Measurements from ENCODE around the gene PTGES3L.
"Not testable (repeated sequence)": the region's sequence is repeated elsewhere in the genome, so short reads cannot be mapped to it uniquely, and the experiment has no call there.

PTGES3L gene

GRCh38 chr17:43011728-43012472 is 32.0 kb upstream of the PTGES3L start:
- no peaks in the 10 kb centered on the region for H3K9me3 ChIP-seq (ENCODE audit: control insufficient read depth in 1 of 2, low read length in 2 of 2)
- no peak overlapping the region for H3K4me3 ChIP-seq (ENCODE audit: low read depth in 1 of 2, low read length in 2 of 2)
- peaks cover 5 to 31% of the 10 kb centered on the region in 2 donors for H3K4me1 ChIP-seq (ENCODE audit: control insufficient read depth in 1 of 2, insufficient read depth in 2 of 2, low read length in 2 of 2)
- H3K27me3 ChIP-seq (ENCODE audit: low read depth, low read length), result no peaks in the 10 kb centered on the region
- peaks cover 18 to 44% of the 10 kb centered on the region in 2 donors for H3K36me3 ChIP-seq (ENCODE audit: control insufficient read depth in 1 of 2, insufficient read depth in 2 of 2, low read length in 2 of 2)
- no peak overlapping the region for H3K27ac ChIP-seq (ENCODE audit: low read length)

GRCh38 chr17:43010667-43011308 is 30.9 kb upstream of the PTGES3L start:
- Histone ChIP-seq H3K4me1 (ENCODE audit: control insufficient read depth in 1 of 2, insufficient read depth in 2 of 2, low read length in 2 of 2) (peaks cover 5 to 28% of the 10 kb centered on the region in 2 donors), H3K36me3 (ENCODE audit: control insufficient read depth in 1 of 2, insufficient read depth in 2 of 2, low read length in 2 of 2) (peaks cover 14 to 33% of the 10 kb centered on the region in 2 donors), H3K27ac (ENCODE audit: low read length) (peak overlapping the region; percentile 39), H3K27me3 (ENCODE audit: low read depth, low read length) (no peaks in the 10 kb centered on the region), H3K4me3 (ENCODE audit: low read depth in 1 of 2, low read length in 2 of 2) (no peak overlapping the region), H3K9me3 (ENCODE audit: control insufficient read depth in 1 of 2, low read length in 2 of 2) (no peaks in the 10 kb centered on the region)

GRCh38 chr17:43006639-43007551 is 27.0 kb upstream of the PTGES3L start, which contains the start of gene IFI35:
IFI35 (plus strand) TSS chr17:43006784; CDS start chr17:43006948, 164 bp downstream.
- no peaks in the 10 kb centered on the region for H3K27me3 ChIP-seq (ENCODE audit: low read depth, low read length)
- H3K4me3 ChIP-seq (ENCODE audit: low read depth in 1 of 2, low read length in 2 of 2), result peak within 1 kb of the TSS; percentile 80 to 97
- H3K4me1 ChIP-seq (ENCODE audit: control insufficient read depth in 1 of 2, insufficient read depth in 2 of 2, low read length in 2 of 2), result peaks cover 0 to 4% of the 10 kb centered on the region in 2 donors
- H3K27ac ChIP-seq (ENCODE audit: low read length), result peak within 1 kb of the TSS; percentile 98
- no peaks in the 10 kb centered on the region for H3K9me3 ChIP-seq (ENCODE audit: control insufficient read depth in 1 of 2, low read length in 2 of 2)
- H3K36me3 ChIP-seq (ENCODE audit: control insufficient read depth in 1 of 2, insufficient read depth in 2 of 2, low read length in 2 of 2), result peaks cover 12 to 19% of the 10 kb centered on the region in 2 donors

GRCh38 chr17:43003542-43004172 is 23.8 kb upstream of the PTGES3L start:
- no peaks in the 10 kb centered on the region for H3K9me3 ChIP-seq (ENCODE audit: control insufficient read depth in 1 of 2, low read length in 2 of 2)
- H3K27ac ChIP-seq (ENCODE audit: low read length), result peak overlapping the region; percentile 23
- H3K36me3 ChIP-seq (ENCODE audit: control insufficient read depth in 1 of 2, insufficient read depth in 2 of 2, low read length in 2 of 2), result peaks cover 22 to 43% of the 10 kb centered on the region in 2 donors
- H3K4me1 ChIP-seq (ENCODE audit: control insufficient read depth in 1 of 2, insufficient read depth in 2 of 2, low read length in 2 of 2), result peaks cover 6 to 19% of the 10 kb centered on the region in 2 donors
- H3K27me3 ChIP-seq (ENCODE audit: low read depth, low read length), result no peaks in the 10 kb centered on the region
- no peak overlapping the region for H3K4me3 ChIP-seq (ENCODE audit: low read depth in 1 of 2, low read length in 2 of 2)

GRCh38 chr17:43000894-43001293 is 21.0 kb upstream of the PTGES3L start:
- H3K27me3 ChIP-seq (ENCODE audit: low read depth, low read length); H3K27ac ChIP-seq (ENCODE audit: low read length); H3K9me3 ChIP-seq (ENCODE audit: control insufficient read depth in 1 of 2, low read length in 2 of 2); H3K4me3 ChIP-seq (ENCODE audit: low read depth in 1 of 2, low read length in 2 of 2): not testable (repeated sequence)
- H3K4me1 ChIP-seq (ENCODE audit: control insufficient read depth in 1 of 2, insufficient read depth in 2 of 2, low read length in 2 of 2), result peaks cover 6 to 23% of the 10 kb centered on the region in 2 donors
- H3K36me3 ChIP-seq (ENCODE audit: control insufficient read depth in 1 of 2, insufficient read depth in 2 of 2, low read length in 2 of 2), result peaks cover 22 to 47% of the 10 kb centered on the region in 2 donors

GRCh38 chr17:42999003-42999525 is 19.2 kb upstream of the PTGES3L start:
- Histone ChIP-seq H3K4me1 (ENCODE audit: control insufficient read depth in 1 of 2, insufficient read depth in 2 of 2, low read length in 2 of 2) (peaks cover 6 to 23% of the 10 kb centered on the region in 2 donors), H3K4me3 (ENCODE audit: low read depth in 1 of 2, low read length in 2 of 2) (peak overlapping the region; percentile 87 to 96), H3K9me3 (ENCODE audit: control insufficient read depth in 1 of 2, low read length in 2 of 2) (no peaks in the 10 kb centered on the region), H3K27ac (ENCODE audit: low read length) (peak overlapping the region; percentile 98), H3K27me3 (ENCODE audit: low read depth, low read length) (no peaks in the 10 kb centered on the region), H3K36me3 (ENCODE audit: control insufficient read depth in 1 of 2, insufficient read depth in 2 of 2, low read length in 2 of 2) (peaks cover 22 to 48% of the 10 kb centered on the region in 2 donors)

GRCh38 chr17:42997984-42998938 is 18.4 kb upstream of the PTGES3L start, which contains the start of gene RPL27:
RPL27 (plus strand) TSS chr17:42998419; CDS start chr17:42998751, 332 bp downstream.
- Histone ChIP-seq H3K4me1 (ENCODE audit: control insufficient read depth in 1 of 2, insufficient read depth in 2 of 2, low read length in 2 of 2) (peaks cover 6 to 23% of the 10 kb centered on the region in 2 donors), H3K4me3 (ENCODE audit: low read depth in 1 of 2, low read length in 2 of 2) (peak within 1 kb of the TSS; percentile 87 to 96), H3K36me3 (ENCODE audit: control insufficient read depth in 1 of 2, insufficient read depth in 2 of 2, low read length in 2 of 2) (peaks cover 18 to 47% of the 10 kb centered on the region in 2 donors), H3K27me3 (ENCODE audit: low read depth, low read length) (no peaks in the 10 kb centered on the region), H3K9me3 (ENCODE audit: control insufficient read depth in 1 of 2, low read length in 2 of 2) (no peaks in the 10 kb centered on the region), H3K27ac (ENCODE audit: low read length) (peak within 1 kb of the TSS; percentile 98)

GRCh38 chr17:42997390-42997983 is 17.6 kb upstream of the PTGES3L start:
- H3K27me3 ChIP-seq (ENCODE audit: low read depth, low read length), result no peaks in the 10 kb centered on the region
- H3K4me1 ChIP-seq (ENCODE audit: control insufficient read depth in 1 of 2, insufficient read depth in 2 of 2, low read length in 2 of 2), result peaks cover 6 to 23% of the 10 kb centered on the region in 2 donors
- peak overlapping the region; percentile 87 to 96 for H3K4me3 ChIP-seq (ENCODE audit: low read depth in 1 of 2, low read length in 2 of 2)
- H3K36me3 ChIP-seq (ENCODE audit: control insufficient read depth in 1 of 2, insufficient read depth in 2 of 2, low read length in 2 of 2), result peaks cover 18 to 48% of the 10 kb centered on the region in 2 donors
- H3K27ac ChIP-seq (ENCODE audit: low read length), result peak overlapping the region; percentile 61
- no peaks in the 10 kb centered on the region for H3K9me3 ChIP-seq (ENCODE audit: control insufficient read depth in 1 of 2, low read length in 2 of 2)

GRCh38 chr17:42993913-42994312 is 14.0 kb upstream of the PTGES3L start:
- H3K27ac ChIP-seq (ENCODE audit: low read length); H3K27me3 ChIP-seq (ENCODE audit: low read depth, low read length); H3K4me3 ChIP-seq (ENCODE audit: low read depth in 1 of 2, low read length in 2 of 2); H3K9me3 ChIP-seq (ENCODE audit: control insufficient read depth in 1 of 2, low read length in 2 of 2): not testable (repeated sequence)
- Histone ChIP-seq H3K36me3 (ENCODE audit: control insufficient read depth in 1 of 2, insufficient read depth in 2 of 2, low read length in 2 of 2) (peaks cover 33 to 51% of the 10 kb centered on the region in 2 donors), H3K4me1 (ENCODE audit: control insufficient read depth in 1 of 2, insufficient read depth in 2 of 2, low read length in 2 of 2) (peaks cover 0 to 10% of the 10 kb centered on the region in 2 donors)

Measured in muscle layer of duodenum (tissue), 2 donors.